Measurements from ENCODE around the gene SLC13A3. TPM values are rescaled to one million over a fixed set of nuclear protein-coding genes. Genes with fewer than 3 reads are reported as not detected.

The SLC13A3 gene
- total and polyA plus RNA-seq, 2 of the 4 experiments (the other 2 are of a cell fraction), result 2.5 to 4.2 TPM

DNA sequence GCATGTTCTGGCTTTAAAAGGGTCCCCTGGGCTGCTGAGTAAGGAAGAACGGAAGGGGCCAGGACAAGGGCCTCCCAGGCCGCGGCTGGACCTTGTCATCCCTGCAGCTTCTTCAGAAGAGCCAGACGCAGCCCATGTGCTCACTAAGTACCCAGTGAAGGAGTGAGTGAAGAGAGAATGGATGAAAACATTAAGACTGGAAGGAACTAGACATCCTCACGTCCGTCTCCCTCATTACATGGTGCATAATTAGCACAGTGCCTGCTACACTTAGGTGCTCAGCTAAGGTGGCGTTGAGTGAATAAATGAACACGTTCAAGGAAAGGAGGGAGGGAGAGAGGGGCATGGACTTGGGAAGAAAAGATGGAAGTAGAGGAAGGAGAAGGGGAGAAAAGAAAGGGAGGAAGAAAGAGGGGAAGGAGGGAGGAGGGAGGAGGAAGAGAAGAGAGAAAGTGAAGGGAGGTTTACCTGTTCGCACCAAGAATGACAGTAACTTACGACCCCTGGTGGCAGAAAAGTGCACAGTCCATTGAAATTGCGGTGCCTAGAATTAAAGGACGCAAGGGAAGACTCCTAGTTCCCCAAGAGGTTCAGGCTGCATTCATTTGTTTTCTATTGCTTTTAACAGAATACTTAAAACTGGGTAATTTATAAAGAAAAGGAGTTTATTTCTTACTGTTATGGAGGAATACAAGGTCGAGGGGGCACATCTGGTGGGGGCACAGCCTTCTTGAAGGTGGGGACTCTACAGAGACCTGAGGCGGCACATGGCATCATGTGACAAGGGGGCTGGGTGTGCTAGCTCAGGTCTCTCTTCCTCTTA lies 30.0 kb upstream of the SLC13A3 start (continued):
- no peak for TF ChIP-seq RFX5 (IDR thresholded peaks at IDR 0.05; ENCODE audit: low read depth, low read length)

GRCh38 chr20:46680684-46681031 lies 29.4 kb upstream of the SLC13A3 start:
- no peak overlapping the region for H4K5ac ChIP-seq (ENCODE audit: low read depth, low read length)
- no peak overlapping the region for H2BK120ac ChIP-seq (ENCODE audit: low read depth, low read length)
- in situ Hi-C loops (cut with MboI; ENCODE audit: low sequenced_read_pairs), result loop anchor here (5.0 kb wide), 1 partner anchor 158 kb away; no protein-coding TSS in a partner anchor
- dilution Hi-C loops (cut with HindIII; ENCODE audit: low sequenced_read_pairs, unreplicated experiment), result no loop called here
- H2BK5ac ChIP-seq (ENCODE audit: low read depth, low read length, poor library complexity, severe bottlenecking), result no peak overlapping the region
- H3K9ac ChIP-seq (ENCODE audit: low read depth, low read length), result no peak overlapping the region
- no peak overlapping the region for H3K4me2 ChIP-seq (ENCODE audit: low read depth, low read length)
- H3K27ac ChIP-seq (ENCODE audit: insufficient read depth, low read length), result no peak overlapping the region
- peaks cover 10% of the 10 kb centered on the region for H3K4me1 ChIP-seq (ENCODE audit: control insufficient read depth, insufficient read depth, low read length)
- ChIA-PET CTCF (no interaction called here), POLR2A (ENCODE audit: unreplicated experiment) (no interaction called here)
- no peak overlapping the region for H3K4me3 ChIP-seq (ENCODE audit: insufficient read depth, low read depth, low read length)
- ATAC-seq (ENCODE audit: low read depth) (no peak), DNase-seq (no peak)
- peaks cover 17% of the 10 kb centered on the region; the same call in 1 of the 2 replicates for H4K20me1 ChIP-seq (ENCODE audit: insufficient read depth, low read length)
- no peak overlapping the region for H2BK15ac ChIP-seq (ENCODE audit: low read depth, low read length)
- no peak overlapping the region for H3K4ac ChIP-seq (ENCODE audit: low read depth, low read length)
- peaks cover 6% of the 10 kb centered on the region for H3K36me3 ChIP-seq (ENCODE audit: control insufficient read depth, insufficient read depth, low read length)
- no peak overlapping the region for H3K18ac ChIP-seq (ENCODE audit: low read depth, low read length)
- no peak overlapping the region for H3K14ac ChIP-seq (replicated peaks; ENCODE audit: low read depth, low read length)
- H3K27me3 ChIP-seq (ENCODE audit: control insufficient read depth, insufficient read depth, low read length), result no peaks in the 10 kb centered on the region
- peaks cover 5% of the 10 kb centered on the region; the same call in 1 of the 2 replicates for H3K9me1 ChIP-seq (ENCODE audit: insufficient read depth, low read length)
- no TSS peak for BruUV-seq (replicated peaks)
- no peak overlapping the region for H3K23ac ChIP-seq (ENCODE audit: low read depth, low read length)
- no peaks in the 10 kb centered on the region for H3K9me3 ChIP-seq (ENCODE audit: control insufficient read depth, insufficient read depth, low read length)
- WGBS, 2 experiments (ENCODE audit: extremely low coverage in 2 of 2, insufficient read length in 1 of 2), result 96% methylated on average over 2 of the region's 2 CpGs; no CpG with 5 or more reads in 1 of the 2 experiments
- intact Hi-C loops (cut with micrococcal nuclease), result loop anchor here (1.0 to 5.0 kb wide), 2 partner anchors 123 to 159 kb away; no protein-coding TSS in a partner anchor
- H2AFZ ChIP-seq (replicated peaks; ENCODE audit: low read length, poor library complexity), result no peak overlapping the region
- H2BK20ac ChIP-seq (ENCODE audit: low read depth, low read length), result no peak overlapping the region
- peaks cover 29 to 59% of the 10 kb centered on the region in 2 experiments for H3K79me1 ChIP-seq (ENCODE audit: low read depth in 1 of 2, low read length in 2 of 2)
- no peak overlapping the region for H2AK9ac ChIP-seq (replicated peaks; ENCODE audit: low read depth, low read length, poor library complexity)
- no peak overlapping the region for H4K91ac ChIP-seq (ENCODE audit: insufficient read depth, low read depth, low read length)
- no peak overlapping the region for H4K8ac ChIP-seq (ENCODE audit: low read depth in 2 of 2, low read length in 2 of 2)
- no peak for TF ChIP-seq NFE2L2 (IDR thresholded peaks at IDR 0.05; ENCODE audit: low read depth, low read length)
- TF ChIP-seq MAFK (IDR thresholded peaks at IDR 0.05; ENCODE audit: low read depth, low read length), result no peak
- TF ChIP-seq CTCF (conservative IDR thresholded peaks at IDR 0.05; ENCODE audit: low read depth, low read length), result no peak
- TF ChIP-seq MAZ (IDR thresholded peaks at IDR 0.05; ENCODE audit: borderline replicate concordance, low read depth, low read length), result no peak
- no peak overlapping the region for H2AK5ac ChIP-seq (ENCODE audit: low read depth, low read length)
- H3K56ac ChIP-seq (ENCODE audit: extremely low read depth, insufficient read depth, low read length), result no peak overlapping the region
